Peyer's patch (tissue), 4 donors: ENCODE results near the gene MAD1L1.

Source experiments
- CTCF ChIP-seq, 6 experiments: fragments of 450-650 bp in 4 of 6; fragments of 200-600 bp in 2 of 6; sonication (generic) in 1 of 6; IDR thresholded peaks; one replicate each; pipeline ENCODE4 v1.5.1; 2017 to 2019; ENCODE audit warnings: antibody characterized with exemption in 6 of 6, mild to moderate bottlenecking in 3 of 6, moderate library complexity in 1 of 6
- POLR2A ChIP-seq, 2 donors: fragments of 450-650 bp; IDR thresholded peaks; one replicate each; pipeline ENCODE4 v1.5.1; 2017; ENCODE audit warnings: antibody characterized with exemption in 2 of 2, mild to moderate bottlenecking in 2 of 2, moderate library complexity in 2 of 2

DNA sequence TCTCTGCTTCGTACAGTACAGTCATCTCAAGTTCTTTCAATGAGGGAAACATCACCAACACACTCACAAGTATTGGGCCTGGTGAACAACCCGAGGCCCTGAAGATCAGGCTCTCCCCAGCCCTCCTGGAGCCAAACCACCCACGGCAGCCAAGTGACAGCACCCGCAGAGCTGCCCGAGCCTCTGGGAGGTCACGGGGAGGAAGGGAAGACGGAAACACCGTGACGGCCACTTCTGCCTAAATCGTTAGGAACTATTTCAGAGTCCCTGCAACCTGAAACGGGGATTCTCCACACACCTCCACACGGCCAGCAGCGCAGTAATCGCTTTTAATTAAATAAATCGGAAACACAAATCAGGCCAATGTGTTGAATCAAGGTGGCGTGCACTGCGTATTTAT lies 222.6 kb downstream of the MAD1L1 start:
- TF ChIP-seq CTCF (IDR thresholded peaks at IDR 0.05) (no peak), POLR2A (IDR thresholded peaks at IDR 0.05) (no peak)
